Measurements from ENCODE around the gene ABHD4.

- no peak for TF ChIP-seq CHD2 (IDR thresholded peaks at IDR 0.05; ENCODE audit: low read length, partially characterized antibody)
- TF ChIP-seq PBX3 (IDR thresholded peaks at IDR 0.05) = no peak
- no peak for TF ChIP-seq EP300 (IDR thresholded peaks at IDR 0.05)
- TF ChIP-seq RARB (CRISPR knock-in tag; IDR thresholded peaks at IDR 0.05) = no peak
- no peak for TF ChIP-seq JUN (IDR thresholded peaks at IDR 0.05)
- TF ChIP-seq POLR2A (IDR thresholded peaks at IDR 0.05; ENCODE audit: low read length) = no peak
- no peak for TF ChIP-seq ZC3H11A (IDR thresholded peaks at IDR 0.05)
- TF ChIP-seq, protein P1, sequence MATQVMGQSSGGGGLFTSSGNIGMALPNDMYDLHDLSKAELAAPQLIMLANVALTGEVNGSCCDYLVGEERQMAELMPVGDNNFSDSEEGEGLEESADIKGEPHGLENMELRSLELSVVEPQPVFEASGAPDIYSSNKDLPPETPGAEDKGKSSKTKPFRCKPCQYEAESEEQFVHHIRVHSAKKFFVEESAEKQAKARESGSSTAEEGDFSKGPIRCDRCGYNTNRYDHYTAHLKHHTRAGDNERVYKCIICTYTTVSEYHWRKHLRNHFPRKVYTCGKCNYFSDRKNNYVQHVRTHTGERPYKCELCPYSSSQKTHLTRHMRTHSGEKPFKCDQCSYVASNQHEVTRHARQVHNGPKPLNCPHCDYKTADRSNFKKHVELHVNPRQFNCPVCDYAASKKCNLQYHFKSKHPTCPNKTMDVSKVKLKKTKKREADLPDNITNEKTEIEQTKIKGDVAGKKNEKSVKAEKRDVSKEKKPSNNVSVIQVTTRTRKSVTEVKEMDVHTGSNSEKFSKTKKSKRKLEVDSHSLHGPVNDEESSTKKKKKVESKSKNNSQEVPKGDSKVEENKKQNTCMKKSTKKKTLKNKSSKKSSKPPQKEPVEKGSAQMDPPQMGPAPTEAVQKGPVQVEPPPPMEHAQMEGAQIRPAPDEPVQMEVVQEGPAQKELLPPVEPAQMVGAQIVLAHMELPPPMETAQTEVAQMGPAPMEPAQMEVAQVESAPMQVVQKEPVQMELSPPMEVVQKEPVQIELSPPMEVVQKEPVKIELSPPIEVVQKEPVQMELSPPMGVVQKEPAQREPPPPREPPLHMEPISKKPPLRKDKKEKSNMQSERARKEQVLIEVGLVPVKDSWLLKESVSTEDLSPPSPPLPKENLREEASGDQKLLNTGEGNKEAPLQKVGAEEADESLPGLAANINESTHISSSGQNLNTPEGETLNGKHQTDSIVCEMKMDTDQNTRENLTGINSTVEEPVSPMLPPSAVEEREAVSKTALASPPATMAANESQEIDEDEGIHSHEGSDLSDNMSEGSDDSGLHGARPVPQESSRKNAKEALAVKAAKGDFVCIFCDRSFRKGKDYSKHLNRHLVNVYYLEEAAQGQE (IDR thresholded peaks at IDR 0.05) = no peak
- TF ChIP-seq, protein P2, sequence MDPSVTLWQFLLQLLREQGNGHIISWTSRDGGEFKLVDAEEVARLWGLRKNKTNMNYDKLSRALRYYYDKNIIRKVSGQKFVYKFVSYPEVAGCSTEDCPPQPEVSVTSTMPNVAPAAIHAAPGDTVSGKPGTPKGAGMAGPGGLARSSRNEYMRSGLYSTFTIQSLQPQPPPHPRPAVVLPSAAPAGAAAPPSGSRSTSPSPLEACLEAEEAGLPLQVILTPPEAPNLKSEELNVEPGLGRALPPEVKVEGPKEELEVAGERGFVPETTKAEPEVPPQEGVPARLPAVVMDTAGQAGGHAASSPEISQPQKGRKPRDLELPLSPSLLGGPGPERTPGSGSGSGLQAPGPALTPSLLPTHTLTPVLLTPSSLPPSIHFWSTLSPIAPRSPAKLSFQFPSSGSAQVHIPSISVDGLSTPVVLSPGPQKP (IDR thresholded peaks at IDR 0.05; ENCODE audit: low read depth, low read length) = no peak
- no peak for TF ChIP-seq CTCF (IDR thresholded peaks at IDR 0.05)
Measured at GRCh38 chr14:22640192-22640591, 42.1 kb downstream of the ABHD4 start.

All from A549 (cell line).